K562 (cell line): Measurements from ENCODE around the gene RAD23B. TPM values are rescaled to one million over a fixed set of nuclear protein-coding genes. Genes with fewer than 3 reads are reported as not detected.

Experiments used
- ATAC-seq: fragments of 200-7000 bp; cut with Tn5 transposase; 3 replicates; pipeline ENCODE4 v1.9.1; 2020; ENCODE audit warnings: moderate library complexity
- BruUV-seq: library from RNA; stranded (reverse); fragments of 400-500 nt; replicated peaks from 2 replicates; lab custom pipeline; 2021; lab: Mats Ljungman, UMichigan
- CTCF ChIA-PET: fragments of 300-600 bp; formaldehyde crosslinking; extraction: SDS; loops from one replicate; lab custom pipeline; 2021; ENCODE audit warnings: low intra/inter-chr PET ratio; lab: Yijun Ruan, JAX
- POLR2A ChIA-PET: fragments of 300-600, 350-650 bp; sonication (Branson Sonifier 250); formaldehyde crosslinking; extraction: SDS; loops from one replicate; lab custom pipeline; 2021; ENCODE audit warnings: antibody characterized with exemption, inconsistent platforms; lab: Yijun Ruan, JAX
- DNase-seq, 4 experiments: peaks; one replicate each; pipeline versions ENCODE4 v3.0.0 to v3.0.0-alpha.2; 2011 to 2018; ENCODE audit warnings: low spot score in 3 of 4, mixed read lengths in 3 of 4; ENCODE audit errors: extremely low read depth in 1 of 4
- FAIRE-seq: peaks from 2 replicates; lab custom pipeline; 2011; peaks lifted over from hg19 to GRCh38; lab: Jason Lieb, UNC
- H2AFZ ChIP-seq: 2 replicates; pipeline ENCODE4 v1.6.0; 2011; ENCODE audit warnings: low read depth, low read length, control low read depth, inconsistent platforms
- H3K27ac ChIP-seq: fragments of 200-600 bp; 3 replicates; pipeline ENCODE4 v1.8.0; 2011; ENCODE audit warnings: low read depth, mild to moderate bottlenecking, control low read depth, inconsistent platforms, low read length, moderate library complexity, mixed read lengths; ENCODE audit errors: extremely low read depth
- H3K27me3 ChIP-seq, 2 experiments: fragments of 300-600 bp in 1 of 2; 2 replicates in 1 of 2; 3 replicates in 1 of 2; pipeline versions ENCODE4 v1.6.0 to v1.8.0; 2011; ENCODE audit warnings: inconsistent platforms in 2 of 2, low read length in 2 of 2, mild to moderate bottlenecking in 1 of 2, mixed read lengths in 1 of 2, moderate library complexity in 1 of 2; ENCODE audit not compliant: control insufficient read depth in 2 of 2, insufficient read depth in 2 of 2
- H3K36me3 ChIP-seq: fragments of 300-600 bp; 3 replicates; pipeline ENCODE4 v1.8.0; 2011; ENCODE audit warnings: mild to moderate bottlenecking, low read length, inconsistent platforms; ENCODE audit not compliant: control insufficient read depth, insufficient read depth
- H3K4me1 ChIP-seq, 2 experiments: fragments of 200-600 bp in 1 of 2; replicated peaks in 1 of 2; 2 replicates in 1 of 2; 3 replicates in 1 of 2; pipeline versions ENCODE4 v1.5.1 to v1.8.0; 2011; ENCODE audit warnings: inconsistent platforms in 2 of 2, low read length in 2 of 2, mild to moderate bottlenecking in 1 of 2, mixed read lengths in 1 of 2, moderate library complexity in 1 of 2; ENCODE audit not compliant: control insufficient read depth in 2 of 2, insufficient read depth in 2 of 2
- H3K4me2 ChIP-seq: 2 replicates; pipeline ENCODE4 v1.6.1; 2011; ENCODE audit warnings: low read length, control low read depth, inconsistent platforms, mixed read lengths; ENCODE audit not compliant: insufficient read depth
- H3K4me3 ChIP-seq: fragments of 200-600 bp; sonication (generic), shearing (Covaris generic); 2 replicates; pipeline ENCODE4 v1.5.1; 2016; ENCODE audit warnings: control low read depth, inconsistent platforms
- H3K79me2 ChIP-seq: fragments of 200-600 bp; 3 replicates; pipeline ENCODE4 v1.8.0; 2011; ENCODE audit warnings: low read length, inconsistent platforms; ENCODE audit not compliant: control insufficient read depth, insufficient read depth
- H3K9ac ChIP-seq, 2 experiments: 2 replicates each; pipeline versions ENCODE4 v1.6.0 to v1.6.1; 2011; ENCODE audit warnings: low read depth in 2 of 2, low read length in 2 of 2, control low read depth in 1 of 2, inconsistent platforms in 1 of 2, mild to moderate bottlenecking in 1 of 2, mixed read lengths in 1 of 2; ENCODE audit not compliant: insufficient read depth in 1 of 2
- H3K9me1 ChIP-seq: one replicate; pipeline ENCODE4 v1.6.0; 2011; ENCODE audit warnings: inconsistent platforms, mild to moderate bottlenecking, low read length, moderate library complexity; ENCODE audit not compliant: control insufficient read depth, insufficient read depth
- H3K9me3 ChIP-seq: replicated peaks from 2 replicates; pipeline ENCODE4 v1.5.1; 2011; ENCODE audit warnings: low read depth, low read length, inconsistent platforms; ENCODE audit not compliant: control insufficient read depth, insufficient read depth
- H4K20me1 ChIP-seq: replicated peaks from 2 replicates; pipeline ENCODE4 v1.6.1; 2011; ENCODE audit warnings: low read length, inconsistent platforms, mixed read lengths; ENCODE audit not compliant: control insufficient read depth, insufficient read depth
- ERF ChIP-seq: fragments of 450-650 bp; formaldehyde crosslinking; IDR thresholded peaks from 2 replicates; pipeline ENCODE4 v1.4.0; 2020; ENCODE audit warnings: mild to moderate bottlenecking, mixed read lengths
- THRB ChIP-seq: fragments of 450-650 bp; formaldehyde crosslinking; conservative IDR thresholded peaks from 2 replicates; pipeline ENCODE4 v1.4.0; 2022; ENCODE audit warnings: mild to moderate bottlenecking, missing genetic modification characterization
- ZC3H11A ChIP-seq: IDR thresholded peaks from 2 replicates; pipeline ENCODE4 v1.6.1; 2012; ENCODE audit warnings: low read depth, low read length, improper control_type of control experiment
- ZFPM2 ChIP-seq: fragments of 250-450 bp; sonication (Bioruptor Pico); IDR thresholded peaks from 2 replicates; pipeline ENCODE4 v1.5.1; 2022; ENCODE audit warnings: mild to moderate bottlenecking
- in situ Hi-C: fragments of 300-500 bp; cut with MboI; formaldehyde crosslinking; loops from 4 replicates; pipeline ENCODE4 v1.15.0; 2018; ENCODE audit warnings: inconsistent platforms, mixed read lengths
- intact Hi-C: fragments of 100-400 bp; cut with micrococcal nuclease; formaldehyde crosslinking; loops from 2 replicates; pipeline ENCODE4 v1.14.2; 2022
- polyA plus RNA-seq, 8 experiments: library from polyadenylated mRNA; depleted of rRNA in 4 of 8; stranded (reverse) in 5 of 8; unstranded in 3 of 8; fragments of >200 nt; fragmentation: Nextera tagmentation in 2 of 8; fragmentation: Illumina TruSeq in 1 of 8; extraction: Ambion mirVana in 2 of 8; extraction: Trizol in 1 of 8; gene quantifications; 2 replicates each; pipeline versions ENCODE4 v1.2.1 to v1.2.3, GENCODE V29; 2011 to 2014; ENCODE audit warnings: inconsistent platforms in 1 of 8, missing spikeins in 1 of 8
- total RNA-seq, 7 experiments: library from RNA; depleted of rRNA in 6 of 7; stranded (reverse); fragments of >200 nt in 6 of 7; fragmentation: Illumina TruSeq in 2 of 7; extraction: Trizol in 2 of 7; gene quantifications; 2 replicates each; pipeline versions ENCODE4 v1.2.1 to v1.2.3, GENCODE V29; 2011 to 2021; ENCODE audit warnings: low replicate concordance in 1 of 7
- TF ChIP-seq, protein P1 (sequence below): fragments of 450-650 bp; IDR thresholded peaks from 2 replicates; pipeline ENCODE4 v1.7.1; 2018; ENCODE audit warnings: mild to moderate bottlenecking, low read depth; ENCODE audit not compliant: partially characterized antibody

RAD23B gene
- total and polyA plus RNA-seq, 9 of the 15 experiments (the other 6 are each of a cell fraction or from before 2014, with no cell fraction given) = 14.5 to 184 (median 114) TPM

GRCh38 chr9:107270580-107270979, 12.5 kb upstream of the RAD23B start:
- no peak overlapping the region for H2AFZ ChIP-seq
- in situ Hi-C loops (no loop called here), intact Hi-C loops (no loop called here)
- H3K79me2 ChIP-seq = no peaks in the 10 kb centered on the region
- H3K4me3 ChIP-seq = no peak overlapping the region
- POLR2A ChIA-PET = interaction anchor here (0.7 to 1.2 kb wide), 5 partner anchors 10 to 951 kb away, joined by 3 to 8 read pairs (median 3); no protein-coding TSS in a partner anchor
- no peaks in the 10 kb centered on the region for H3K9me1 ChIP-seq
- no peaks in the 10 kb centered on the region for H4K20me1 ChIP-seq
- no peak for FAIRE-seq
- no peak for ATAC-seq
- H3K9me3 ChIP-seq = no peaks in the 10 kb centered on the region
- H3K27me3 ChIP-seq = peaks cover 11 to 14% of the 10 kb centered on the region in 2 experiments
- H3K9ac ChIP-seq = no peak overlapping the region
- H3K27ac ChIP-seq = no peak overlapping the region
- no peak overlapping the region for H3K4me2 ChIP-seq
- no peaks in the 10 kb centered on the region for H3K36me3 ChIP-seq
- TF ChIP-seq, protein P1, sequence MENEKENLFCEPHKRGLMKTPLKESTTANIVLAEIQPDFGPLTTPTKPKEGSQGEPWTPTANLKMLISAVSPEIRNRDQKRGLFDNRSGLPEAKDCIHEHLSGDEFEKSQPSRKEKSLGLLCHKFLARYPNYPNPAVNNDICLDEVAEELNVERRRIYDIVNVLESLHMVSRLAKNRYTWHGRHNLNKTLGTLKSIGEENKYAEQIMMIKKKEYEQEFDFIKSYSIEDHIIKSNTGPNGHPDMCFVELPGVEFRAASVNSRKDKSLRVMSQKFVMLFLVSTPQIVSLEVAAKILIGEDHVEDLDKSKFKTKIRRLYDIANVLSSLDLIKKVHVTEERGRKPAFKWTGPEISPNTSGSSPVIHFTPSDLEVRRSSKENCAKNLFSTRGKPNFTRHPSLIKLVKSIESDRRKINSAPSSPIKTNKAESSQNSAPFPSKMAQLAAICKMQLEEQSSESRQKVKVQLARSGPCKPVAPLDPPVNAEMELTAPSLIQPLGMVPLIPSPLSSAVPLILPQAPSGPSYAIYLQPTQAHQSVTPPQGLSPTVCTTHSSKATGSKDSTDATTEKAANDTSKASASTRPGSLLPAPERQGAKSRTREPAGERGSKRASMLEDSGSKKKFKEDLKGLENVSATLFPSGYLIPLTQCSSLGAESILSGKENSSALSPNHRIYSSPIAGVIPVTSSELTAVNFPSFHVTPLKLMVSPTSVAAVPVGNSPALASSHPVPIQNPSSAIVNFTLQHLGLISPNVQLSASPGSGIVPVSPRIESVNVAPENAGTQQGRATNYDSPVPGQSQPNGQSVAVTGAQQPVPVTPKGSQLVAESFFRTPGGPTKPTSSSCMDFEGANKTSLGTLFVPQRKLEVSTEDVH = no peak
- TF ChIP-seq ERF (CRISPR knock-in tag) (no peak), THRB (no peak), ZFPM2 (CRISPR knock-in tag) (no peak), ZC3H11A (no peak)
- TF ChIP-seq, all 486 proteins: peak for 0
- H3K4me1 ChIP-seq = peaks cover 5 to 12% of the 10 kb centered on the region in 2 experiments; a peak in 3 of 5 replicates
- no peak for DNase-seq
- no TSS peak for BruUV-seq
- CTCF ChIA-PET = no interaction called here
